ENCODE results near the gene ANO4.
"Not testable (repeated sequence)": the region's sequence is repeated elsewhere in the genome, so short reads cannot be mapped to it uniquely, and the experiment has no call there.

ANO4 gene

DNA sequence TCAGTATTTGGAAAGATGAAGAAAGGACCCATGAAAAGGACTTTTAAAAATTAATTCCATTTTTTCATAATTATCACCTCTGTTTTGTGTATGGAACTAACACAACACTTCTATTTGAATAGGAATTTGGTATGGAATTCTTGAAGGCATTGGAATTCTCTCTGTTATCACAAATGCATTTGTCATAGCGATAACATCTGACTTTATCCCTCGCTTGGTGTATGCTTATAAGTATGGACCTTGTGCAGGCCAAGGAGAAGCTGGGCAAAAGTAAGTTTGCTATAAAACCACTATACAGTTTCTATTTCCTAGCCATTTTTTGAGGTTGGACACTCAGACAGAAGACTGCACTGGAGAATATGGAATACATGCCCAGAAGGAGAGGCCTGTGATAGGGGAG is 316.9 kb downstream of the ANO4 start:
- no peak for DNase-seq (ENCODE audit: low spot score in 2 of 2)
- Histone ChIP-seq H3K9me3 (no peaks in the 10 kb centered on the region), H3K4me1 (no peaks in the 10 kb centered on the region), H3K36me3 (replicated peaks) (no peaks in the 10 kb centered on the region), H3K27me3 (ENCODE audit: low read depth) (no peaks in the 10 kb centered on the region), H3K4me3 (no peak overlapping the region)
- in situ Hi-C loops (cut with MboI; ENCODE audit: low sequenced_read_pairs) = no loop called here

DNA sequence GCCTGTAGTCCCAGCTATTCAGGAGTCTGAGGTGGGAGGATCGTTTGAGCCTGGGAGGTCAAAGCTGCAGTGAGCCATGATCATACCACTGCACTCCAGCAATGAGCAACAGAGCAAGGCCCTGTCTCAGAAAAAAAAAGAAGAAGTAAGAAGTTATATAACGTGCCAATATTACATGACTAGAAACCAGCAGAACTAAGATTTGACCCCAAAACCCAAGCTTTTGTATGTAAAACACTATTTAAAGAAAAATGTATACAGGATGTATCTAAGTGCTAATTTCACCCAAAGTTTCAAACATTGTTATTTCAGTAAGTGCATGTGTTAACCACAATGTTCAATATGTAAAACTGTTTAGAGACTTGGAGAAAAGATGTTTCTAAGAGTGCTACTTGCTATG is 320.8 kb downstream of the ANO4 start:
- Histone ChIP-seq H3K4me1 (no peaks in the 10 kb centered on the region), H3K9me3 (no peaks in the 10 kb centered on the region), H3K27me3 (ENCODE audit: low read depth) (no peaks in the 10 kb centered on the region), H3K4me3 (no peak overlapping the region), H3K36me3 (replicated peaks) (no peaks in the 10 kb centered on the region)
- DNase-seq (ENCODE audit: low spot score in 2 of 2) = no peak
- in situ Hi-C loops (cut with MboI; ENCODE audit: low sequenced_read_pairs) = no loop called here

DNA sequence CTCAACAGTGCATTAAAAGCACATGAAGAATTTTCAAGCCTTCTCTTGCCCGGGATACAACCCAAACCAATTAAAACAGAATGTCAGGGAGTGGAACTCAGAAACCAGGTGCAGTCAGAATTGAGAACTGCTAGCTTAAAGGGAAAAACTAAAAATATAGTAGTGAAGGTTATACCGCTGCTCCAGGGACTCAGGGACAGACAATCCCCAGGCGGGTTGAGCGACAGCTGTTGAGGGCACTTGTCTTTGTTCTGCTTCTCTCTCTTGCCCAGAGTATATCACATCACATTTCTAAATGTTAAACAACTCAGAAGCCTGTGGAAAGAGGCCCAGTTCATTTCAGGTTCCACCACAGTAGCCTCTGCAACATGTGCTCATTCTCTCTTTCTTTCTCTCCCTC is 322.3 kb downstream of the ANO4 start:
- no peak for DNase-seq (ENCODE audit: low spot score in 2 of 2)

DNA sequence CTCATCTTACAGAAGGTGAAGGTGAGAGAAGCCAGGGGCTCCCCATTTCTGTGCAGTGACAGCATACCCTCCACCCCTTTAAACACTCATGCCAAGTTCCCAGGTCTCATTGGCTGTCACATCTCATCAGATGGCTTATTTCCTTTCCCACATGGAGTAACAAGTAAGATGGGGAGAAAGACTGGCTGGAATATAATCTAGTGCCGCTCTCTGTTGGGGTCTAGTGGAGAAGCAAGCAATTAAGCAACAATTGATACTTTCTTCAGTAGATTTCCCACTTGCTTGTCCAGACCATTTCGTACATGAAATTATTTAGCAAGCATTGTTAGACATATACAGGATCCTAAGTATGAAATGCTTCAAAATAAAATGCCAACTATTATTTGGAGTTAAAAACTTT is 323.3 kb downstream of the ANO4 start:
- Histone ChIP-seq H3K4me3 (no peak overlapping the region), H3K9me3 (no peaks in the 10 kb centered on the region), H3K27me3 (ENCODE audit: low read depth) (no peaks in the 10 kb centered on the region), H3K4me1 (no peaks in the 10 kb centered on the region), H3K36me3 (replicated peaks) (no peaks in the 10 kb centered on the region)
- in situ Hi-C loops (cut with MboI; ENCODE audit: low sequenced_read_pairs) = no loop called here
- DNase-seq (ENCODE audit: low spot score in 2 of 2) = no peak

More for the DNA sequence above, 322.3 kb downstream of the ANO4 start:
- Histone ChIP-seq H3K36me3 (replicated peaks) (no peaks in the 10 kb centered on the region), H3K9me3 (no peaks in the 10 kb centered on the region), H3K4me1 (no peaks in the 10 kb centered on the region), H3K27me3 (ENCODE audit: low read depth) (no peaks in the 10 kb centered on the region), H3K4me3 (no peak overlapping the region)
- in situ Hi-C loops (cut with MboI; ENCODE audit: low sequenced_read_pairs) = no loop called here

DNA sequence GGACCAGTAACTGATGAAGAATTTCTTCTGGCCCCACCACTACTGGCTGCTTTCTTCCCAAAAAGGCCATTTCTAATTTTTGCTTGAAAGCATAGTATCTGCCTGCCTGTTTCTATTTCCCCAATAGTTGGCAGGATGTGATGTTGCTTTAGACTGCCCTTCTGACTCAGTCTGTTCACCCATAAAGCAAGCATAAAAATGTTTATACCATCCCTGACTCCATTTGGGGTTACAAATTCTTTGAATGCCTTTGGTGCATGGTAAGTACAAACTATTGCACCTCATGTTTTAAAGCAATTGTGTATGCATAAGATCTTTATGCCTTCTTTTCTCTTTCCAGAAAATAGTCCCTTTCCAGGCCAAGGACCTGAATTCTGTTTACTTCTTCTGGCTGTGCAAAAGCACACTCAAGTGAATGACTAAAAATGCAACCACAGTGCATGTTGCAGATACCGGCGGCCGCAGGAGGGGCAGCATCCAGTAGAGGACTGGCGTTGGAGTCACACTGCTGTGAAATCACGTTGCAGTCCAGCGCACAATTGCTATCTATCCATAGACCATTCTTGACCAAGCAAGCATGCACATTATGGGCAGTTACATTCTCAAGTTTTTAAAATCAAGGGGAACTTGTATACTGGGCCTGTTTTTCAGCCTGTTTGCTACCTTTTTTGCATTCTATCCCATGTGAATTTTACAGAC is 333.1 kb downstream of the ANO4 start:
- H3K36me3 ChIP-seq (replicated peaks) = no peaks in the 10 kb centered on the region
- in situ Hi-C loops (cut with MboI; ENCODE audit: low sequenced_read_pairs) = no loop called here
- no peak overlapping the region for H3K4me3 ChIP-seq
- H3K9me3 ChIP-seq = no peaks in the 10 kb centered on the region
- no peak for DNase-seq (ENCODE audit: low spot score in 2 of 2)
- H3K4me1 ChIP-seq = no peaks in the 10 kb centered on the region
- no peaks in the 10 kb centered on the region for H3K27me3 ChIP-seq (ENCODE audit: low read depth)

DNA sequence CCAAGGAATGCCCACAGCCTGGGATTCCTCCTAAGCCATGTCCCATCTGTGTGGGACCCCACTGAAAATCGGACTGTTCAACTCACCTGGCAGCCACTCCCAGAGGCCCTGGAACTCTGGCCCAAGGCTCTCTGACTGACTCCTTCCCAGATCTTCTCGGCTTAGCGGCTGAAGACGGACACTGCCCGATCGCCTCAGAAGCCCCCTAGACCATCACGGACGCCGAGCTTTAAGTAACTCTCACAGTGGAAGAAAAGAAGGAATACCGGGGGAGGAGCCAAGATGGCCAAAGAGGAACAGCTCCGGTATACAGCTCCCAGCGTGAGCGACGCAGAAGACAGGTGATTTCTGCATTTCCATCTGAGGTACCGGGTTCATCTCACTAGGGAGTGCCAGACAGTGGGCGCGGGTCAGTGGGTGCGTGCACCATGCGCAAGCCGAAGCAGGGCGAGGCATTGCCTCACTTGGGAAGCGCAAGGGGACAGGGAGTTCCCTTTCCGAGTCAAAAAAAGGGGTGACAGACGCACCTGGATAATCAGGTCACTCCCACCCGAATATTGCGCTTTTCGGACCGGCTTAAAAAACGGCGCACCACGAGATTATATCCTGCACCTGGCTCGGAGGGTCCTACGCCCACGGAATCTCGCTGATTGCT is 351.3 kb downstream of the ANO4 start:
- DNase-seq (ENCODE audit: low spot score in 2 of 2); in situ Hi-C loops (cut with MboI; ENCODE audit: low sequenced_read_pairs); H3K4me3 ChIP-seq: not testable (repeated sequence)

DNA sequence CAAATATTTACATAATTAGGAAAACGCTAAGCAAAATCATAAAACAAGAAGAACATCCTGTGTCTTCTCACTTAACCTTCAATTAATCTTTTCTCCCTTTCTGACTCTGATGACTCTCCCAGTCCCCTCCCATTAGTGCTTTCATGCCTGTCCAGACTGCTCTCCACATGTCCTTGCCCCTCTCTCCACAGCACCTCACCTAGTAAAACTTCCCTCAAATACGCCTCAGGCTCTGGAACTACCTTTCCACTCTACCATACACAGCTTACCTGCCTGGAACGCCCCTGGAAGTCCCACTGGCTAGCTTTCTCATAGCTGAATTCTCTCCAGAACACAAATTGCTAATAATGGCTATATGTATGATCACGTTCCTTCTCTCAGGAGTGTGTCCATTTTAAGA is 370.7 kb downstream of the ANO4 start:
- Histone ChIP-seq H3K27me3 (ENCODE audit: low read depth) (peaks cover 35% of the 10 kb centered on the region), H3K36me3 (replicated peaks) (no peaks in the 10 kb centered on the region), H3K4me3 (no peak overlapping the region), H3K4me1 (no peaks in the 10 kb centered on the region), H3K9me3 (no peaks in the 10 kb centered on the region)
- no peak for DNase-seq (ENCODE audit: low spot score in 2 of 2)
- in situ Hi-C loops (cut with MboI; ENCODE audit: low sequenced_read_pairs) = no loop called here

More for the DNA sequence above, 351.3 kb downstream of the ANO4 start:
- not testable (repeated sequence) for H3K9me3 ChIP-seq; H3K27me3 ChIP-seq (ENCODE audit: low read depth); H3K4me1 ChIP-seq; H3K36me3 ChIP-seq (replicated peaks)

DNA sequence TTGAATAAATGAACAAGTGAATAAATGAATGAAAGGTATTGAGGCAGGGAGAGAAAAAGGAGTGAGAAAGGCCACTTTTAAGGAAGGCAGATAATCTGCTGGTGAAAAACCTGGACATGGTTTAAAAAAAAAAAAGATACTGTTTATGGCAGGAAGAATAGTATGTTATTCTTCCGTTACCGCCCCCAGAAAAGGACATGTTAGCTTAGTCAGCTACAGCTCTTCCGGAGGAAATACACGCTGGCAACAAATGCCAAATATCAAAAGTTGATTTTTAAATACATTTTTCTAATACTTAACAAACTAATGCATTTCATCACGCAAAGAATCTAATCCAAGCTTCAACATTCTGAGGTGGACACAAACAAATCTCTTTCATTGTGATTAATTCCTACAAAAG is 372.3 kb downstream of the ANO4 start:
- no peak overlapping the region for H3K4me3 ChIP-seq
- H3K36me3 ChIP-seq (replicated peaks) = no peaks in the 10 kb centered on the region
- peaks cover 35% of the 10 kb centered on the region for H3K27me3 ChIP-seq (ENCODE audit: low read depth)
- no peak for DNase-seq (ENCODE audit: low spot score in 2 of 2)
- H3K9me3 ChIP-seq = no peaks in the 10 kb centered on the region
- H3K4me1 ChIP-seq = no peaks in the 10 kb centered on the region
- in situ Hi-C loops (cut with MboI; ENCODE audit: low sequenced_read_pairs) = no loop called here

DNA sequence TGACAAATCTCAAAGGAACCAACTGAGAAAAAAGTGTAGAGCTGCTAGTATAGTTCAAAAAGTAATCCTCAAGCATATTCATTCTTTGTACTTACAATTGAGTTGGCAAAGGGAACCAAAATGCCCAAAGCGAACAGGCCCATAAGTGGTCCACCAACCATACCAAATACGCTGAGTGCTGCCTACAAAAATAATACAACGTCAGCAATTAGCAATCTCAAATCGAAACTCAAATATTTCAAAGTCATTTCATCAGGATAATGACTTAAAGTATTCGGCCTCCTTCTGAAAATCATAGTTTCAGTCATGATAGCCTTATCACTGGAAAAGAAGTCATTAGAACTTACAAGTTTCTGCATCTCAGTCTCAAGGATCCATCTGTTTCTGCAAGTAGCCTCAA is 373.4 kb downstream of the ANO4 start:
- in situ Hi-C loops (cut with MboI; ENCODE audit: low sequenced_read_pairs) = no loop called here
- Histone ChIP-seq H3K36me3 (replicated peaks) (no peaks in the 10 kb centered on the region), H3K4me3 (no peak overlapping the region), H3K9me3 (no peaks in the 10 kb centered on the region), H3K4me1 (no peaks in the 10 kb centered on the region), H3K27me3 (ENCODE audit: low read depth) (peaks cover 35% of the 10 kb centered on the region)
- no peak for DNase-seq (ENCODE audit: low spot score in 2 of 2)

DNA sequence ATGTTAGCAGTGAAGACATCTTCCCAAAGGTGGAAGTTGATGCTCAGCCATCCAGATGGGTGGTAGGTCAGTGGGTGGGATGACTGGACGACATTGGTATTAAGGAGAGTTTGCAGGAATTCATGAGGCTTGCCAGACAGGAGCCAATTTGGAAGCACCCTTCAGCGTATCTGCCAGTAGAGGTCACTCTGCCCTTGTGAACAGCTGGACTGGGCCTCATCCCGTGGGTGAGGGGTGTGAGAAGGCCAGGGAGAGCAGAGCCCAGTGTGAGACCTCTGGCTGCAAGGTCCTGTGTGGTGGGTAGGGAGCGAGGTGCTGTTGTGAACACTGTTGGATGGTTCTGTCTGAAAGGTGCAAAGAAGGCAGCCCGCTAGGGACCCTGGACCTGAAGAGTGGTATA is 377.7 kb downstream of the ANO4 start:
- H3K27me3 ChIP-seq (ENCODE audit: low read depth) = peaks cover 13% of the 10 kb centered on the region
- H3K36me3 ChIP-seq (replicated peaks) = no peaks in the 10 kb centered on the region
- in situ Hi-C loops (cut with MboI; ENCODE audit: low sequenced_read_pairs) = no loop called here
- H3K4me1 ChIP-seq = no peaks in the 10 kb centered on the region
- no peak overlapping the region for H3K4me3 ChIP-seq
- DNase-seq (ENCODE audit: low spot score in 2 of 2) = peak; percentile 39 to 74
- H3K9me3 ChIP-seq = 0 out of 2 replicates have a peak, but pooled peaks cover 3% of the 10 kb centered on the region

DNA sequence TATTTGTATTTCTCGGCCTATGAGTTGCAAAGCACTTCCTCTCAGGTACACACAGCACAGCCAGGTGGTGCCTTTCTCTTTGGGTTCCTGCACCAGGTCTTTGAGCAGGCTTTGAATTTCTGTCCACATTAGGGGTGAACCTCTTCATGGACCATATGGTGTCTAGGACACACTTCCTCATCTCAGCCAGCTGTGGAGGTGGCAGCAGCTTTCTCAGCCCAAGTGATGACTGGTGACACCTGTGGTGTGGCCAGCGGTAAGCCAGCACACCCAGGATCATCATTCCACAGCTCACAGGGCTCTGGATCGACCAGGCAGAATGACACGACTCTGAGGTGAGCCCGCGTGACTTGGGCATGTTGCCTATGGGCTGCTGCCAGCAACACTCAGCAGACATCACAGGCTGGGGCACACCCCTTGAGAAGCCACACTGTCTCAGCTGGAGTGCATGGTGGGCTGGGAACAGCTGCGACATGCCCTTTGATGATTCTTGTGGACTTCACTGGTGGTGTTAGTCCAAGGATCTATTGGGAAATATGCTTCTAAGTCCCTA is 378.7 kb downstream of the ANO4 start:
- Histone ChIP-seq H3K4me3 (no peak overlapping the region), H3K27me3 (ENCODE audit: low read depth) (peaks cover 13% of the 10 kb centered on the region), H3K9me3 (0 out of 2 replicates have a peak, but pooled peaks cover 3% of the 10 kb centered on the region), H3K4me1 (no peaks in the 10 kb centered on the region), H3K36me3 (replicated peaks) (no peaks in the 10 kb centered on the region)
- DNase-seq (ENCODE audit: low spot score in 2 of 2) = no peak
- in situ Hi-C loops (cut with MboI; ENCODE audit: low sequenced_read_pairs) = no loop called here

DNA sequence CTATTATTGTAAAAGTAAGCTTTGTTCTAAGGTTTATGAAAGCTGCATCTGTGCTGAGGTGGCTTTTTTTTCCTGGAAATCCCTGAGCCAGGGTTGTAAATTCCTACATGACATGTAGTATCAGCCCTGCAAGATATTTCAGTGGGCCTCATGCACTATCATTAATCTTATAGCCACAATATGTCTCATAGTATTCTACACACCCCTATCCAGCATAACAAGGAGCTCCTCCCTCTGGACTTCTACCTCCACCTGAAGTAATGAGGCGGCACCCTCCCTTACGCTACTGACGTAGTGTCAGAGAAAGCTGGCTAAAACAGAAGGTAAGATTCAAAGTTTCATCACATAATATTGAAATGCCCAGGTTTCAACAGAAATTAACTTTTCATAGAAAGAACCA is 380.0 kb downstream of the ANO4 start:
- Histone ChIP-seq H3K27me3 (ENCODE audit: low read depth) (peaks cover 8% of the 10 kb centered on the region), H3K9me3 (0 out of 2 replicates have a peak, but pooled peaks cover 3% of the 10 kb centered on the region), H3K4me3 (no peak overlapping the region), H3K4me1 (no peaks in the 10 kb centered on the region), H3K36me3 (replicated peaks) (no peaks in the 10 kb centered on the region)
- DNase-seq (ENCODE audit: low spot score in 2 of 2) = no peak
- in situ Hi-C loops (cut with MboI; ENCODE audit: low sequenced_read_pairs) = no loop called here

Data from HAP-1 (cell line).